ENCODE data around the gene NPIPB6.
A peak's percentile ranks its signal among the peaks of the same experiment; 100 is the strongest.

Gene NPIPB6

DNA sequence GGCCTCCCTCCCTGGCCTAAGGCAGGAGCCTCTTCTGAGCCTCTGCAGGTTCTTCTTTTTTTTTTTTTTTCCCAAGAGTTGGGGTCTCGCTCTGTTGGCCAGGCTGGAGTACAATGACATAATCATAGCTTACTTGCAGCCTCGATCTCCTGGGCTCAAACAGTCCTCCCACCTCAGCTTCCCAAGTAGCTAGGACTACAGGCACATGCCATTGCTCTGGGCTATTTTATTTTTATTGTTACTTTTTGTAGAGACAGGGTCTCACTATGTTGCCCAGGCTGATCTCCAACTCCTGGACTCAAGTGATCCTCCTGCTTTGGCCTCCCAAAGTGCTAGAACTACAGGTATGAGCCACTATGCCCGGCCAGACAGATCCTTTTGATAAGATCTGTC lies 38.4 kb downstream of the NPIPB6 start:
- Histone ChIP-seq H3K4me3 (peak overlapping the region in 1 of 7 experiments; percentile 7), H3K27ac (no peak overlapping the region)

DNA sequence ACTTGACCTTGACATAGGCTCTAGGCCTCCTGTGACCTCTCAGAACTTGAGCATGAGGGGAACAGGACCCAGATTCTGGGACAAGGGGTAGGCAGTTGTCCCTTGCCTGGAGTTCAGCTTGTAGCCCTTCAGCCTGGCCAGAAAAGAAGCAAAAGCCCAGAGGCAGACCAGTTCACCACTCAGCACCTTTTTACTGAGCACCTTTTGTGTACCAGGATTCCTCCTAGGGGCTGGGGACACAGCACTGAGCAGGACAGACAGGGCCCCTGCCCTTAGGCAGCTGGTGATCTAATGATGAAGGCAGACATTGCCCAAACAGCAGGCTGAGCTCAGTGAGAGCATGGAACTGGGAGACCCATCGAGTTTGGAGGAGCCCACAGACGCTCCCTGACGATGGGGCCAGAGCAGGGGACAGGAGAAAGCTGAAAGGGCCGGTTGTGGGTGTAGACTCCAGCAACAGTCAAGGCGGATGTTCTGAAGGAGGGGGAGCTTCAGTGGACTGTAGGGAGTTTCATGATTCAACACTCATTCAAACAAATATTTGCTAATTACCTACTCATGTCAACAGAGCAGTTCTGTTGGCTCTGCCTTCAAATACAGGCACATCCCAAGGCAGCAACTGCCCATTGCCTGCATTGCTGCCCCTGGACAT lies 38.9 kb downstream of the NPIPB6 start:
- Histone ChIP-seq H3K27ac (no peak overlapping the region), H3K4me3 (peak overlapping the region in 1 of 7 experiments; percentile 7)

DNA sequence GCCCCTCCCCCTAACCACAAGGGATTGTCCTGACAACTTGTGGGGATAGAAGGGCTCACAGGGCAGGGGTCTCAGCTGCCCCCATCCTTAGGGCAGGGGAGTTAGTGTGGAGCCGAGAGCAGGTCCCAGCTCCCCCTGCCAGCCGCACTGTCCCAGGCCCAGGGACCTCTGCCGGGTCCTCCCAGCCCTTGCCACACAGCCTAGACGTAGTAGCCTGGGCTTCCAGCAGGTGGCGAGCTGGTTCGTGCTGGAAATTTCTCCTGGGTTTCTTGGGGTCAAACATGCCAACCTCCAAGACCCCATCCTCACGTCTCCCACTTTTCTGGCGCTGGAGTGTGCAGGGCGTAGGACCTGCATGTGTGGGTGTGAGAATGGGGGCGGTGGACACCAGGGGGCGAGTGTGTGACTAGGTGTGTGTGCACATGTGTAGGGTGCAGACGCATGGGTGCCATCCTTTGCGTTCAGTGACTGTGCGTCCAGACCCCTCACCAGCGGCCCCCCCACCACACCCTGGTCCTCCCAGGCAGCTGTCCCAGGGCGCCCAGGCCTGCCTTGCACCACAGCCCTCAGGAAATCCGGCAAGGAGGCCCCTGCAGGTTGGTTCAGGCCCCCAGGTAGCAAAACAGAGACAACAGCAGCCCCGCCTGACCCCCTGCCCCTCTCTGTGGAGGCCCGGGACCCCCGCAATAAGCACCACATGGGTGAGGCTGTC lies 41.5 kb downstream of the NPIPB6 start:
- Histone ChIP-seq H3K27ac (no peak overlapping the region), H3K4me3 (no peak overlapping the region)

DNA sequence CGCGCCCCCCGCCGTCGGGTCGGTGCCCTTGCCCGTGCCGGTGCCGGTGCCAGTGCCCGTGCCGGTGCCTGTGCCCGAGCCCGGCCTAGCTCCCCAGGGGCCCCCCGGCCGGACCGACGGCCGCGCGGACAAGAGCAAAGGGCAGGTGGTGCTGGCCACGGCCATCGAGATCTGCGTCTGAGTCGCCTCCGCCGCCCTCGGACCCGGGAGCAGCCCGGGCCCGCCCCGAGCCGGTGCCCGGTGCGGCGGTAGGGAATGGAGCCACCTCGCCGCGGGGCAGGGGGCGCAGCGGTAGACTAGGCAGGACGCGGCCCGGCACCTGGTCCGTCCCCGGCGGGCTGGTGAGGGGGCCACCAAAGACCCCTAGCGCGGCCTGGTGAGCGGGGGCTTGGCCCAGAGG lies 42.6 kb downstream of the NPIPB6 start:
- H3K27ac ChIP-seq = no peak overlapping the region
- no peak overlapping the region for H3K4me3 ChIP-seq

DNA sequence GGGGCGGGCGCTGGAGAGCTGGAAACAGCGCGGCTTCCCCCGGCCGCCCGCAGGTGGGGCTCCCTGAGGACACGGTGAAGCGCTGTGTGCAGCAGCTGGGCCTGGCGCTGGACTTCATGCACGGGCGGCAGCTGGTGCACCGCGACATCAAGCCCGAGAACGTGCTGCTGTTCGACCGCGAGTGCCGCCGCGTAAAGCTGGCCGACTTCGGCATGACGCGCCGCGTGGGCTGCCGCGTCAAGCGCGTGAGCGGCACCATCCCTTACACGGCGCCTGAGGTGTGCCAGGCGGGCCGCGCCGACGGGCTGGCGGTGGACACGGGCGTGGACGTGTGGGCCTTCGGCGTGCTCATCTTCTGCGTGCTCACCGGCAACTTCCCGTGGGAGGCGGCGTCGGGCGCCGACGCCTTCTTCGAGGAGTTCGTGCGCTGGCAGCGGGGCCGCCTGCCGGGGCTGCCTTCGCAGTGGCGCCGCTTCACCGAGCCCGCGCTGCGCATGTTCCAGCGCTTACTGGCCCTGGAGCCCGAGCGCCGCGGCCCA lies 43.2 kb downstream of the NPIPB6 start:
- Histone ChIP-seq H3K4me3 (no peak overlapping the region), H3K27ac (no peak overlapping the region)

DNA sequence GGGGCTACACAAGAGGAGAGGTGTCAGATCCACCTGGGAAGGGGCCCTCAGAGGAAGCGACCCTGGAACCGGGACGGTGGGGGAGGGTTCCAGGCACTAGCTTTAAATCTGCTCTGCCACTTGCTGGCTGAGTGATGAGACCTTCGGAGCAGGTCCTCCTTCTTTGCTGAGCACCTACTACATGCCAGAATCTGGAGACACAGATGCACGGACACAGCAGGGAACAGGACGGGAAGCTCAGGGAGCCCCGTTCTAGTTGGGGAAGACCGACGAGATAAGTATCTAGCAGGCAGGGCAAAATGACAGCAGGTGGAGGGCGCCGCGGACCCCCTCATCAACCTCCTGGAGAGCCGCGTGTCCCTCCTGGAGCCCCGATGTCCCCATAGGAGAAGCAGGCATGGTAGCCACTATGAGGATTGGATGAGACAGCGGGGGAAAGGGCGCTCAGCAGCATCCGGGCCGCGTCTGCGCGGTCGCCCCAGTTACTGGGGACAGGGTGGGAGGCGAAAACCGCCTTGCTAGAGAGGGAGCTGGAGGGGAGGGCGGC lies 43.8 kb downstream of the NPIPB6 start:
- no peak overlapping the region for H3K27ac ChIP-seq
- H3K4me3 ChIP-seq = no peak overlapping the region

DNA sequence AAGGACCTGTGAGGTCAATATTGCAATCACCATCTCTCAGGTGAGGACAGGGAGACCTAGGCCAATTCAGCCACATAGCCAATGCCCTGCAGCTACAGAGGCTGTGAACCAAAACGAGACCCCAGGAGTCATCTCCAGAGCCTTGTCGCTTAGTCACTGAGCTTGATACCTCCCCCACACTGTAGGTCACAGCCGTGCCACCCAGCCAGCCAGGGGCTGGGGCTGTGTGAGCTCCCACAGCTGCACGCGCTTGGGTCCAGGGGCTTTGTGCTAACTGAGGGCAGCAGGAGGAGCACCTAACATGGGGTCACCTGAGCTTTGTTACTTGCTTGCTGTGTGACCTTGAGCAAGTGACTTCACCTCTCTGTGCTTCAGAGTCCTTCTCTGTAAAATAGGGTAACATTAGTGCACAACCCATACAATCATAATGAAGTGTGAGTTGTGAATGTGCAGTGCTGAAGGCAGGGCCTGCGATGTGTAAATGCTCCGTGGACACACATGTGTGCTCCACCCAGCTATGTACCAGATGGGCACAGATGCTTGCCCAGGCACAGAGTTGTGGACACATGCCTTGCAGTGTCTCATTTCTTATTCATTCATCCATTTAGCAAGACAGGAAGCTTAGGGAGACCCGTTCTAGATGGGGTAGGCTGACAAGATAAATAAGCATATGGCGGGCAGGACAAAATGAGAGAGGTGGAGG lies 45.1 kb downstream of the NPIPB6 start:
- no peak overlapping the region for H3K27ac ChIP-seq
- H3K4me3 ChIP-seq = no peak overlapping the region

DNA sequence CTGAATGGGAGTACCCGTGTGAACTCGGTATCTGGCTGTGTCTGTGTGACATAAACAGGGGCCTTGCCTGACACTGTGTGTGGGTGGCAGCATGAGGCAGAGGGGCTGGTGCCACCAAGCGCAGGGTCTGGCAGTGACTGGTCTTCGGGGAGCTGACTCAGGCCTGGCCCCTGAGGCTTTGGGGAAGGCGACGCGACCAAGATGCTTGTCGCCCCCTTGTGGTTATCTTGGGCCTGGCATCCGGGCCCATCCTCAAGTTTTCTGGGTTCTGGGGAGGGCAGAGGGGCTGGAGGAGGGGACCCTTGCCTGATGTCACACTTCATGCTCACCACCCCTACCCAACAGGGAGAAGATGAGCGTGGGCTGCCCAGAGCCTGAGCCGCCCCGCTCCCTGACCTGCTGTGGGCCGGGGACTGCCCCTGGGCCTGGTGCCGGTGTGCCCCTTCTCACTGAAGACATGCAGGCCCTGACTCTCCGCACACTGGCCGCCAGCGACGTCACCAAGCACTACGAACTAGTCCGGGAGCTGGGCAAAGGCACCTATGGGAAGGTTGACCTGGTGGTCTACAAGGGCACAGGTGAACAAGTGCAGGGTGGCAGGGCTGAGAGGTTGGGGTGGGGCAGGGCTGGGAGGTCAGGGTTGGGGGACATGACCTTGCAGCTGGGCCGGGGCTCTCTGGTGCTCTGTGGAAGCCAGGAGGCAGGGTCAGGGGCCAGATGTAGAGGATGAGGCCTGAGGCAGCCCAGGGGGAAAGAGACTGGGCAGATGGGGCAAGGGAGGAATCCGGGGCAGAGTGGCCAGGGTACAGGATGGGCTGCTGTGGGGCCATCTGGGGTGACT lies 46.0 kb downstream of the NPIPB6 start:
- H3K4me3 ChIP-seq = no peak overlapping the region
- no peak overlapping the region for H3K27ac ChIP-seq

DNA sequence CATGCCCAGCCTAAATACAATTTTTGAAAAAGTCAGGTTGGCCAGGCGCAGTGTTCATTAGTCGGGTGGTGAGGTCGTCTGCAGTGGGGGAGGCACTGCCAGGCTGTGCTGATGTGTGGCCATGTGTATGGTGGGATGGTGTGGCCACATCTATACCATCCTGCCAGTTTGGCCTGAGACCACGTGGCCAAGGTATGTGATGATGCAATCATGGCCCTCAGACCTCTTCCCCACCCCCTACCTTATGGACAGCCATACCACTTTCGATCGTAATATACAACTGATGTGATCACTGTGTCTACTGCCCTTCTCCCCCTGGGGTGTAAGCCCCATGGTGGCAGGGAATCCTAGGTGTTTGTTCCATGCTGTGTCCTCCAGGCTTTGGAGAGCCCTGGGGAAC lies 47.3 kb downstream of the NPIPB6 start:
- Histone ChIP-seq H3K27ac (no peak overlapping the region), H3K4me3 (no peak overlapping the region)

DNA sequence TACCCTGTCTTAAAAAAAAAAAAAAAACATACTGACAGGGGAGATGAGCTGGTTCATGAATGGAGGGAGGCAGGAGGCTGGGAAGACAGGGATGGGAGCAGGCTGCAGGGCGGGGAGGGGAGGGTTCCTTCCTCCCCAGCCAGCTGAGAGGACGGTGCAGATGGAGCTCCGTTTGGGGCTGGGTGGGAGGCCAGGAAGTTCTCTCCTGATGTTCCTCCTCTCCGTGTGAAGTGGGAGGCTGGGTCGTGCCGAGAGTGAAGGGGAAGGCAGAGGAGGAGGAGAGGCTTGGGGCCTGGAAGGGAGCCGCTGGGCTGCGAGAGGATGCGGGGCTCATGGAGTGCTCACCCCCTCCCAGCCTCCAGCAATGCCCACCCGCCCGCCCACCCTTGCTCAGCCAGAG lies 49.7 kb downstream of the NPIPB6 start:
- H3K4me3 ChIP-seq = no peak overlapping the region
- H3K27ac ChIP-seq = no peak overlapping the region

DNA sequence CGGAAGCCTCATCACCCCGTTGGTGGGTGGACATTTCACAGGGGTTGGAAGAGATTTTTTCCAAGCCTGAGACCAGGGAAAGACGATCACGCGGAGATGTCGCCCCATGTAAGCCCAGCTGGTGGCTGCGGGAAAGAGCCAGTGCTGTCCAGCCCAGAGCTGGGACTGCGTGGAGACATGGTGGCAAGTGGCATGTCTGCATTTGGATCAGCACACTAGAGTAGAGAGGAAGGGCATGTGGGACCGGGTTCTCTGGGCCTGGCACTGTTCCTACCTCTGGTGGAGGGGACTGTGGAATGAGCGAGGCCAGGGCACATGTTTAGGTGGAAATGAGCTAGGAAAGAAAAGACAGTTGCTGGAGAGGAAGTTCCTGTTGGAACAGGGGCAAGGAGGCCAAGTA lies 51.0 kb downstream of the NPIPB6 start:
- peak overlapping the region in 1 of 21 experiments; percentile 91 for H3K27ac ChIP-seq
- no peak overlapping the region for H3K4me3 ChIP-seq

DNA sequence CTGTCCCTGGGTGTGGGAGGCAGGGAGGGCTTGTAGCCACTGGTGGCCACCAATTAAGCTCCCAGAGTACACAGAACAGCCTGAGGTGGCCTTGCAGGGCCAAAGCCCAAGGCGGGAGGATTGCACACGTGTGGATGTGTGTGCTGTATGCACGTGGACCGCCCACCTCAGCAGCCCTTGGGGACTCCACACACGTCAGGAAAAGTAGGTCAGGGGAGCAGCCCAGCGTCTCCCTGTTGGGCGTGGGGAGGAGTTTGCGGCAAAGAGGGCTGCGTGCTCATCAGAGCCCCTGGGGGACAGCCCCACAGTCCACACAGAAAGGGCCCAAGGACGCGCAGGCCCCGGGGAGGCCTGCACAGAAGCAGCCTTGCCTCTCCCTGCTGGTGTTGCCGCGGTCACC lies 51.4 kb downstream of the NPIPB6 start:
- no peak overlapping the region for H3K4me3 ChIP-seq
- peak overlapping the region in 2 of 21 experiments; percentile 77 to 91 for H3K27ac ChIP-seq

DNA sequence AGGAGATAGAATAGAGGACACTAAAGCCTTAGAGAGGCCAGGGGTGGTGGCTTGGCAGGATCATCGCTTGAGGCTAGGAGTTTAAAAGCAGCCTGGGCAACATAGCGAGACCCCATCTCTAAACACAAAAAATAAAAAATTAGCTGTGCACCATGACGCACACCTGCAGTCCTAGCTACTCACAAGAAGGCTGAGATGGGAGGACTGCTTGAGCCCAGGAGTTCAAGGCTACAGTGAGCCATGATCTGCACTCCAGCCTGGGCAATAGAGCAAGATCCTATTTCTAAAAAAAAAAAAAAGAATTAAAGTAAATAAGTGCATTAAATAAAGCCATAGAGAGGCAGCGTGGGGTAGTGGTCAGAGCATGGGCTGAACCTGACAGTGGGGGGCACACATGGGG lies 51.9 kb downstream of the NPIPB6 start:
- Histone ChIP-seq H3K27ac (peak overlapping the region in 5 of 21 experiments; percentile 68 to 91 (median 77)), H3K4me3 (no peak overlapping the region)

DNA sequence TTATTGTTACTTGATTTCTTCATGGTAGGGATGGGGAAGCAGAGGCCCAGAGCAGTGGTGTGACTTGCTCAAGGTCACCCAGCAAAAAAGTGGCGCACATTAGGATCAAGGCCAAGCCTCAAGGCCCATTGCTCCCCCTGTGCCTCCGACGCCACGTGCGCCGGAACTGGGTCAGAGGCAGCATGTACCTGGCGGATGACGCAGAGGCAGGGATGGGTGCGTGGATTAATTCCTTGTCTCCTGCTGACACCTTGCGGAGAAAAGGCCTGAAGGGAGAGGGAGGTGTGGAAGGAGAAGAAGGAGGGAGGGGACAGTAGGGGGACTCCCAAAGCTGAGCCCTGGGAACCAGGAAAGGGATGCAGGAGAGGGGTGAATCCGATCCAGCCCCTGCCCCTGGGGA lies 52.5 kb downstream of the NPIPB6 start:
- no peak overlapping the region for H3K4me3 ChIP-seq
- H3K27ac ChIP-seq = peak overlapping the region in 6 of 21 experiments; percentile 68 to 91 (median 78)

DNA sequence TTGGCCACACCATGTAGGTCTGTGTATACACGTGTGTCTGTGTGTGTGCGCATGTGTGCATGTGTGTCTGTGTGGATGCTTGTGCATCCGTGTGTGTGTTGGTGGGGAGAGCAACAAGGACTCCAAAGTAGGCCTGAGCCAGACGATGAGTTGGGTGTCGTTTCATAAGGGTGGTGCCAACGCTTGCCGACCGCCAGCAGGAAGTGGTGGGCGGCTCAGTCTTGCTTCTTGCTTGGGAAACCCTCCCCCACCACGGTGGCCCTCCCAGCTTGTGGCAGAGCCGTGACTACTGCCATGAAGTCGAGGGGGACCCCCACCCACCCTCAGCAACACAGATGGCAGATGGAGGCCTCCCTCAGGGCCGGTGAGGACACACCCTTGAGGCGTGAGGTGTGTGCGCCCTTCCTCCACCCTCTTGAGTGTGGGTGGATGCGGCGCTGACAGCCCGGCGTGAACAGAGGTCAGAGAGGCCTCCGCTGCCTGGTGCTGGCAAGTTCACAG lies 53.4 kb downstream of the NPIPB6 start:
- H3K27ac ChIP-seq = peak overlapping the region in 10 of 21 experiments; percentile 20 to 91 (median 72)
- no peak overlapping the region for H3K4me3 ChIP-seq

DNA sequence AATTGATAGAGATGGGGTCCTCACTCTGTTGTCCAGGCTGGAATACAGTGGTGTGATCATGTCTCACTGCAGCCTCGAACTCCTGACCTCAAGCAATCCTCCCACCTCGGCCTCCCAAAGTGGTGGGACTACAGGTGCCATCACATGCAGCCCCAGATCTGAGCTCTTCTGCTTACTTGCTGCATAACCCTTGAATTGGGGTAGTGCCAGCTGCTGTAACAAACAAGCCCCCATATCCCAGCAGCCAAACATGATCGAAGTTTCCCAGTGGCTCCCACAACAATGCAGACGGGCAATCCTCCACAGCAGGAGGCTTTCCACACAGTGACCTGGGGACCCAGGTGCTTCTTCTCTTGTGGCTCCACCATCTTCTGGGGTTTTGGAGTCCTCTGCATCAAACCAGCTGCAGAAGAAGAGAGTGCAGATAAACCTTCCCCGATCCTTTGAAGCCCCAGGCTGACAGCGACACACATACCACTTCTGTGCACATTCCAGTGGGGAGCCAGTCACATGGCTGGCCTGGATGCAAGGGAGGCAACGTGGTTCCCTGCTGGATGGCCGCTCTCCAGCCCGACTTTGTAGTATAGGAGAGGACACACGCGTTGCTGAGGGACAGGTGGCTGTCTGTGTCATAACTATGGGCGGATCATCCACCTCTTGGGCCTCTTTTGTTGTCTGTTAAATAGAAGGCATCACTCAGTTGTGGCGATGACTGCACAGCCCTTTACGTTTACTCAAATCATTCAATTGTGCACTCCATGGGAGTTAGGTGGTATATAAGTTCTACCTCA lies 54.3 kb downstream of the NPIPB6 start:
- peak overlapping the region in 5 of 21 experiments; percentile 68 to 91 (median 77) for H3K27ac ChIP-seq
- no peak overlapping the region for H3K4me3 ChIP-seq

DNA sequence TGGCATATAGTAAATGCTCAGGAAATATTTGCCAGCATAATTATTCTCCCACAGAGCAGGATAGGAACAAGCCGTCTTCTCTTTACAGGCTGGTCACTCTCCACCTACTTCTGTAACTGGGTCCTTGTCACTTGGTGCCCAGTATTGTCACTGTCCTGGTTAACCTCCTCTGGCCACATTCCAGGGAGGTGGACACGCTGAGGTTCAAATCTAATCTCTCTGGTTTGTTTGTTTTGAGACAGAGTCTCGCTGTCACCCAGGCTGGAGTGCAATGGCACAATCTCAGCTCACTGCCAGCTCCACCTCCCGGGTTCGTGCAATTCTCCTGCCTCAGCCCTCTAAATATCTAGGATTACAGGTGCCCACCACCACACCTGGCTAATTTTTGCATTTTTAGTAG lies 55.4 kb downstream of the NPIPB6 start:
- H3K4me3 ChIP-seq = no peak overlapping the region
- H3K27ac ChIP-seq = no peak overlapping the region

DNA sequence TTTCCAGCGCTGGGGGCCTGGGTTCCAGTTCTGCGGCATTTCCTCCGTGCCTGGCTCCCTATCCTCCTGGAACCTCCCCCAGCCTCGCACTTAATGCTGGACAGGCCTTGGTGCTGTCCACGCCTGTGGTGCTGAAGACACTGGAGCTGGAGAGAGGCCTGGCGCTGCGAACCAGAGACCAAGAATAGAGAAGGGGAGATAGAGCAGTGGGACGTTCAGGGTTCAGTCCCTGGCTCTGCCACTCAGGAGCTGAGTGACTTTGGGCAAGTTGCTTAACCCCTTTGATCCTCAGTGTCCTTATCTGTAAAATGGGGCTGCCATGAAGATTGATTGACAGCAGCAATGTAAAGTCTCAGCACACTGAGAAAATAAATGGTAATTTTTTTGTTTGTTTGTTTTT lies 59.1 kb downstream of the NPIPB6 start:
- H3K4me3 ChIP-seq = no peak overlapping the region
- no peak overlapping the region for H3K27ac ChIP-seq

DNA sequence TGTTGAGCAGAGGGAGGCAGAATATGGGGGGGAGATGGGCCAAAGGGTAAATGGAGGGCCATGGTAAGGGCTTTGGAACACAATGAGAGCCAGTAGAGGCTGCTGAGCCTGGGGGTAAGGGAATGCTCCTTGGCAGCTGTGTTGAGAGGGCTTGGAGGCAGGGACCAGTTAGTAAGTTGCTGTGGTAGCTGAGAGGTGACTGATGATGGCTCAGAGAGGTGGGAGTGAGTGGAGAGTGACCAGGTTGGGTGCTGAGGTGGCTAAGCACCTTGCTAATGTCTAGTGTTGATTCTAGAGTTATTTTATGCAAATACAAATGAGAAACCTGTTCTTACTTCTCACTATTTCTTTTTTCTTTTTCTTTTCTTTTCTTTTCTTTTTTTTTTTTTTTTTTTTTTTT lies 60.2 kb downstream of the NPIPB6 start:
- Histone ChIP-seq H3K4me3 (no peak overlapping the region), H3K27ac (no peak overlapping the region)
